K562 (cell line): ENCODE measurements around the gene FSCN2. TPM values are rescaled to one million over a fixed set of nuclear protein-coding genes. Genes with fewer than 3 reads are reported as not detected.

Experiments
- CLOCK ChIP-seq: fragments of 250-450 bp; sonication (Bioruptor Pico); IDR thresholded peaks from 2 replicates; pipeline ENCODE4 v1.4.0; 2020; ENCODE audit warnings: mild to moderate bottlenecking, moderate library complexity, borderline replicate concordance
- FIP1L1 ChIP-seq: fragments of 200-400 bp; formaldehyde crosslinking; IDR thresholded peaks from 2 replicates; pipeline ENCODE4 v1.6.1; 2018; ENCODE audit warnings: mild to moderate bottlenecking, low read depth, low read length; ENCODE audit not compliant: poor library complexity, severe bottlenecking
- IFI16 ChIP-seq: fragments of 250-450 bp; sonication (Bioruptor Pico); IDR thresholded peaks from 2 replicates; pipeline ENCODE4 v2.1.2; 2022; ENCODE audit warnings: mild to moderate bottlenecking, inconsistent platforms
- IRF1 ChIP-seq: sonication (generic); formaldehyde crosslinking; IDR thresholded peaks from 2 replicates; pipeline ENCODE4 v1.8.0; 2022; ENCODE audit warnings: missing genetic modification reagents, mild to moderate bottlenecking, borderline replicate concordance
- IRF9 ChIP-seq: fragments of 450-650 bp; IDR thresholded peaks from 2 replicates; pipeline ENCODE4 v1.6.1; 2016; ENCODE audit warnings: missing biosample characterization, missing genetic modification characterization
- KDM1A ChIP-seq, 2 experiments: fragments of 450-650 bp; IDR thresholded peaks; 2 replicates each; pipeline ENCODE4 v1.6.1; 2016; ENCODE audit warnings: mild to moderate bottlenecking in 2 of 2
- MCM5 ChIP-seq: fragments of 450-650 bp; IDR thresholded peaks from 2 replicates; pipeline ENCODE4 v1.6.1; 2016; ENCODE audit warnings: low read depth
- MYNN ChIP-seq, 2 experiments: sonication (generic); formaldehyde crosslinking in 1 of 2; IDR thresholded peaks; 2 replicates each; pipeline versions ENCODE4 v1.5.0 to v1.6.1; 2016 to 2020; ENCODE audit warnings: antibody characterized with exemption in 1 of 2, missing genetic modification reagents in 1 of 2
- PBX2 ChIP-seq, 2 experiments: IDR thresholded peaks in 1 of 2; conservative IDR thresholded peaks in 1 of 2; 2 replicates each; pipeline ENCODE4 v1.6.1; 2016; ENCODE audit warnings: low read depth in 2 of 2, mild to moderate bottlenecking in 1 of 2, missing compliant biosample characterization in 1 of 2, missing genetic modification characterization in 1 of 2, moderate library complexity in 1 of 2
- PRMT5 ChIP-seq: sonication (generic); formaldehyde crosslinking; IDR thresholded peaks from 2 replicates; pipeline ENCODE4 v1.5.0; 2020; ENCODE audit warnings: missing genetic modification reagents
- RFX5 ChIP-seq: IDR thresholded peaks from 2 replicates; pipeline ENCODE4 v1.6.1; 2011; ENCODE audit warnings: low read depth, mild to moderate bottlenecking, improper control_type of control experiment, low read length
- SNRNP70 ChIP-seq: fragments of 200-400 bp; formaldehyde crosslinking; optimal IDR thresholded peaks from 2 replicates; pipeline ENCODE3; 2017; ENCODE audit warnings: low read depth, low read length
- SREBF2 ChIP-seq: sonication (generic); formaldehyde crosslinking; IDR thresholded peaks from 2 replicates; pipeline ENCODE4 v1.4.0; 2020; ENCODE audit warnings: mild to moderate bottlenecking, missing genetic modification reagents
- TAF7 ChIP-seq: fragments of 450-650 bp; IDR thresholded peaks from 2 replicates; pipeline ENCODE4 v1.6.1; 2016; ENCODE audit warnings: missing genetic modification characterization, missing compliant biosample characterization
- TEAD1 ChIP-seq, 2 experiments: fragments of 450-650 bp in 1 of 2; sonication (generic) in 1 of 2; formaldehyde crosslinking; IDR thresholded peaks; 2 replicates each; pipeline versions ENCODE4 v1.4.0 to v1.8.0; 2020 to 2022; ENCODE audit warnings: mild to moderate bottlenecking in 2 of 2, missing genetic modification reagents in 1 of 2
- ZNF740 ChIP-seq, 3 experiments: fragments of 200-800 bp in 1 of 3; sonication (Bioruptor generic) in 1 of 3; sonication (generic) in 1 of 3; formaldehyde crosslinking in 1 of 3; IDR thresholded peaks; 2 replicates each; pipeline versions ENCODE4 v1.6.1 to v1.8.0; 2016 to 2022; ENCODE audit warnings: mild to moderate bottlenecking in 2 of 3, missing compliant biosample characterization in 2 of 3, missing genetic modification characterization in 2 of 3, missing genetic modification reagents in 1 of 3
- polyA plus RNA-seq, 8 experiments: library from polyadenylated mRNA; depleted of rRNA in 4 of 8; stranded (reverse) in 5 of 8; unstranded in 3 of 8; fragments of >200 nt; fragmentation: Nextera tagmentation in 2 of 8; fragmentation: Illumina TruSeq in 1 of 8; extraction: Ambion mirVana in 2 of 8; extraction: Trizol in 1 of 8; gene quantifications; 2 replicates each; pipeline versions ENCODE4 v1.2.1 to v1.2.3, GENCODE V29; 2011 to 2014; ENCODE audit warnings: inconsistent platforms in 1 of 8, missing spikeins in 1 of 8
- total RNA-seq, 7 experiments: library from RNA; depleted of rRNA in 6 of 7; stranded (reverse); fragments of >200 nt in 6 of 7; fragmentation: Illumina TruSeq in 2 of 7; extraction: Trizol in 2 of 7; gene quantifications; 2 replicates each; pipeline versions ENCODE4 v1.2.1 to v1.2.3, GENCODE V29; 2011 to 2021; ENCODE audit warnings: low replicate concordance in 1 of 7

Gene FSCN2
- total and polyA plus RNA-seq, 9 of the 15 experiments (the other 6 are each of a cell fraction or from before 2014, with no cell fraction given) = 0.08 TPM; not detected in 8

- TF ChIP-seq CLOCK (CRISPR knock-in tag) (no peak), TEAD1 (CRISPR knock-in tag; IDR thresholded peaks at IDR 0.05) (no peak; a peak in 1 of 4 replicates), KDM1A (IDR thresholded peaks at IDR 0.05) (no peak), PRMT5 (CRISPR knock-in tag) (no peak), SREBF2 (CRISPR knock-in tag) (no peak), IFI16 (no peak), SNRNP70 (no peak), RFX5 (no peak), IRF1 (CRISPR knock-in tag) (no peak), FIP1L1 (peak; percentile 73), MCM5 (no peak), ZNF740 (CRISPR knock-in tag; IDR thresholded peaks at IDR 0.05) (no peak), ZNF740 (tag; IDR thresholded peaks at IDR 0.05) (peak in 1 of 2 experiments; percentile 26; a peak in 1 of 4 replicates), PBX2 (CRISPR knock-in tag; IDR thresholded peaks at IDR 0.05; ENCODE audit: low read depth) (no peak), PBX2 (tag; conservative IDR thresholded peaks at IDR 0.05; ENCODE audit: low read depth) (no peak), IRF9 (tag) (no peak), MYNN (IDR thresholded peaks at IDR 0.05) (no peak), MYNN (CRISPR knock-in tag; IDR thresholded peaks at IDR 0.05) (no peak), TAF7 (no peak)
Measured at GRCh38 chr17:81512562-81513371, 15.4 kb upstream of the FSCN2 start, which contains the start of gene ACTG1 (continued).
